ENCODE data around the gene TLN1.

- TF ChIP-seq, protein P1, sequence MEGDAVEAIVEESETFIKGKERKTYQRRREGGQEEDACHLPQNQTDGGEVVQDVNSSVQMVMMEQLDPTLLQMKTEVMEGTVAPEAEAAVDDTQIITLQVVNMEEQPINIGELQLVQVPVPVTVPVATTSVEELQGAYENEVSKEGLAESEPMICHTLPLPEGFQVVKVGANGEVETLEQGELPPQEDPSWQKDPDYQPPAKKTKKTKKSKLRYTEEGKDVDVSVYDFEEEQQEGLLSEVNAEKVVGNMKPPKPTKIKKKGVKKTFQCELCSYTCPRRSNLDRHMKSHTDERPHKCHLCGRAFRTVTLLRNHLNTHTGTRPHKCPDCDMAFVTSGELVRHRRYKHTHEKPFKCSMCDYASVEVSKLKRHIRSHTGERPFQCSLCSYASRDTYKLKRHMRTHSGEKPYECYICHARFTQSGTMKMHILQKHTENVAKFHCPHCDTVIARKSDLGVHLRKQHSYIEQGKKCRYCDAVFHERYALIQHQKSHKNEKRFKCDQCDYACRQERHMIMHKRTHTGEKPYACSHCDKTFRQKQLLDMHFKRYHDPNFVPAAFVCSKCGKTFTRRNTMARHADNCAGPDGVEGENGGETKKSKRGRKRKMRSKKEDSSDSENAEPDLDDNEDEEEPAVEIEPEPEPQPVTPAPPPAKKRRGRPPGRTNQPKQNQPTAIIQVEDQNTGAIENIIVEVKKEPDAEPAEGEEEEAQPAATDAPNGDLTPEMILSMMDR (IDR thresholded peaks at IDR 0.05) = peak in 3 of 4 experiments; percentile 57 to 72 (median 69)
- peak; percentile 88 for TF ChIP-seq POLR2AphosphoS5 (IDR thresholded peaks at IDR 0.05)
Observed at GRCh38 chr9:35658137-35658967, 73.6 kb downstream of the TLN1 start, which contains the start of gene CCDC107.

All from gastroesophageal sphincter (tissue), 3 donors.